SKM-1 treated with dmso at 0.1 percent for 144 hours (cell line): Measurements from ENCODE around the gene OR51F1.
"Not testable (repeated sequence)": the region's sequence is repeated elsewhere in the genome, so short reads cannot be mapped to it uniquely, and the experiment has no call there.

ENCODE experiments used
- DNase-seq: peaks from one replicate; lab custom pipeline; 2025; ENCODE audit not compliant: unreplicated experiment; lab: John Stamatoyannopoulos, UW

OR51F1 gene, protein sequence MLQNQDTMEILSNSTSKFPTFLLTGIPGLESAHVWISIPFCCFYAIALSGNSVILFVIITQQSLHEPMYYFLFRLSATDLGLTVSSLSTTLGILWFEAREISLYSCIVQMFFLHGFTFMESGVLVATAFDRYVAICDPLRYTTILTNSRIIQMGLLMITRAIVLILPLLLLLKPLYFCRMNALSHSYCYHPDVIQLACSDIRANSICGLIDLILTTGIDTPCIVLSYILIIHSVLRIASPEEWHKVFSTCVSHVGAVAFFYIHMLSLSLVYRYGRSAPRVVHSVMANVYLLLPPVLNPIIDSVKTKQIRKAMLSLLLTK

GRCh38 chr11:4769838-4770237 lies at the start of gene OR51F1:
Gene OR51F1, minus strand, starts transcription at chr11:4769938. Its CDS starts 0 bp downstream, at chr11:4769938.
- no peak for DNase-seq

DNA sequence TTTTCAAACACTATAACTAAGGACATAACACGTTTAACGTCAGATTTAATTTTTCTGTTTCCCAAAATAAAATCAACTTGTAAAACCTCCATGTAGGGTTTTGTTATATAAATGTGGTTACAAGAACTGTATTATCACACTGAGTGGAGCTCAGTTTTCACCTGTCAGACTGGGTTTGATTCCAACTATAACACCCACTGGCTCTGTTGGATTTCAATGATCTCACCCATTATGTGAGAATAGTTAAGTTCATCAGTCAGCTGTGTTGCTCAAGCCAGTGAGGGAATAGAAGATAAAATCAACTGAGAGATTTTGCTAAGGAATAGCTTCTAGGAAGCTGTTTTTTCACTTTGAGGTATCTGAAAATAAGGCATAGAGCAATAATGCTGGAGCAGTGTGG lies 39.5 kb upstream of the OR51F1 start:
- DNase-seq, result no peak

- DNase-seq, result no peak
These were observed 38.7 kb upstream of the OR51F1 start for GRCh38 chr11:4808476-4808875.

DNA sequence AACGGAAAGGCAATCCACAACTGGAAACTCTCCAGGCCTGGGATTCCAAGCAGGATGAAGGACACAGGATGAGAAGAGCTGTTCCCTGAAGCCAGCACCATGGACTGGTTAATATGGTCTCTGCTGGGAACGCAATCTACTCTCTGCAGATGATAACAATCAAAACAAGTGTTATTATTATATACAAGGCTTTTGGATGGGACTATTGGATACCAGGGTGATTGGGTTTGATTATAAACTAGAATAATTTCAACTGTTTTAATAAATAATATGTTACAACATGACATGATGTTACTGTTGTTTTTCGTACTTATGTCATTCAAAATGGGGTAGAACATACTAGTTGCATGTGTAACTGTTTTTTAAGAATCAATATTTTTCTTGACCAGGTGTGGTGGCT lies 34.5 kb upstream of the OR51F1 start, which contains the start of gene OR52R1:
TSS of gene OR52R1 (minus strand) at position 101 of the 400 bp plus-strand sequence. CDS start at position 101, 0 bp downstream.
- DNase-seq, result no peak

DNA sequence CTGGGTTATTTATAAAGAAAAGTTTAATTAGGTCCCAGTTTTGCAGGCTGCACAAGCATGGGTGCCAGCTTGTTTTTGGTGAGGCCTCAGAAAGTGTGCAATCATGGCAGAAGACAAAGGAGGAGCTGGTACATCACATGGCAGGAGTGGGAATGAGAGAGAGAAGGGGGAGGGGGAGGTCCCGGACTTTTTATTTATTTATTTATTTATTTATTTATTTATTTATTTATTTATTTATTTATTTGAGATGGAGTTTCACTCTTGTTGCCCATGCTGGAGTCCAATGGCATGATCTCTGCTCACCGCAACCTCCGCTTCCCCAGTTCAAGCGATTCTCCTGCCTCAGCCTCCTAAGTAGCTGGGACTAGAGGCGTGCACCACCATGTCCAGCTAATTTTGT lies 31.6 kb upstream of the OR51F1 start:
- DNase-seq, result not testable (repeated sequence)

DNA sequence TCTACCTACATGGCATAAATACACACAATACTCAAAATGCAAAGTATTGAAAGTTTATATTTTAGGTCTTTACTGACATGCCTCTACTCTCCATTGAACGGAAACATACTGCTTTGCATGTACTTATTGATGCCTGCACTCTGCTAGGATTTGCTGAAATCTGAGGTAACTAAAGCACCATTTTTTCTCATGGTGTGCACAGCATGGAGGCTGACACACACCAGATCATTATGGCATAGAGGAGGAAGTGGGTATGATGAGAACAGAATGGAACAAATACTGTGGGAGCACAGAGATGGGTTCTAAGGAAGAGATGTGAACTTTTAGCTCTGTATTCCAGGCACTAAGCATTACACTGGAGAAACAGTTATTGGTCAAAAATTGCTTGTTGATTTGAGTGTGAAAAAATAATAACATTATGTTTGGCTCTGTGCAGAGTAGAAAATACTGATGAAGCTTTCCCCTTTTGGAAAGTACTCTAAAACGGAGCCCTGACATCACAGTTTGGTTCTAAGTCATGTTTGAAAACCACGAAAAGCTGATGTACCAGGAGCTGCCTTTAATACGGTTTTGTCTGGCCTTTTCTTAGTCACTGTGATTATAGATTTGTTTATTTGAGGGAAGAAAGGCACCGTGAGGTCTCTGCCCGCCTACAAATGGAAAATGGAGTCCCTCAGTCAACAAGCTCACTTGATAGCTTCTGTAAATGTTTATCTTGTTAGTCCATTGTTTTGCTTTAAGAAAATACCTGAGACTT lies 28.9 kb upstream of the OR51F1 start:
- DNase-seq, result no peak

GRCh38 chr11:4797206-4797605 lies 27.5 kb upstream of the OR51F1 start:
- no peak for DNase-seq

GRCh38 chr11:4782454-4782853 lies 12.7 kb upstream of the OR51F1 start:
- DNase-seq, result no peak

- no peak for DNase-seq
These were observed 1.6 kb downstream of the OR51F1 start for GRCh38 chr11:4768094-4768493.

DNA sequence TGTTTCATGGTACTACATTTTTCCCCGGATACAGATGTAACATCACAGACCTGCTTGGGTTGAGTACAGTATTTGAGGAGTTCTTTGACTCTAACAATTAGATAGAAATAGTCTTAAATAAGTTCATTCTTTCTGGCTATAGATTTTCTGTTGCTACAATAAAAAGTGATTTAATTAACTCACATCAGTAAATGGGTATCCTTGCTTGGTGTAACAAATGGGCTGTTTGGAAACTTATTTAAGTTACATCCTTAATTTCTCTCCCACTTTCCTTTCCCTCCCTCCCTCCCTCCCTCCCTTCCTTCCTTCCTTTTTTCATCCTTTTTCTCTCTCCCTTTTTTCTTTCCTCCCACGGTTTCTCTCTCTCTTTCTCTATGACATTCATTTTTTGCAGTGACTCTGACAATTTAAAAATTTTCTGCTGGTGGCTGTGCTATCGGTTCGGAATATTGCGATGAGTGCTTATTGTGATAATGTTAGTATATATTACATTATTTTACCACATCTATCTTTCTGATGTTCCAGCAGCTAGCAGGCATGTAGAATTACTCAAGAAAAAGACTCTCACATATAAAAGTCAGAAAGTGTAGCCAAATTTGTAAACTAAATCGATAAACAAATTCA lies 3.2 kb downstream of the OR51F1 start:
- no peak for DNase-seq

DNA sequence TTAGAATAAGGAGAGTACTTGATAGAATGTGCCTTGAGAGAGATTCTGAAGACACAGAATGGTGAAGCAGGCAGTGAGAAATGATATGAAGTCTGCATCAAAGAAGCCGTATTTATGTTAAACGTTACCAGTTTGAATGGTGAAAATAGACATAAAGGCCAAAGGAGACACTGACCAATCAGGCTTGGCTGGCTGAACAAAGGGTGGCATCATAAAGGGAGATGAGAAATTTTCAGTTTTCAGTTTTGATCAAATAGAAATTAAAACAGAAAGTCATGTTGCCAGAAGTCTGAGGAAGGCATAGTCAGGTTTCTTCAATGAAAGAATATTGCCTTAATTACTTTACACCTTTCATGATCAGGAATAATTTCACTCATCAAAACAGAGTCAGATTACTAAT lies 6.6 kb downstream of the OR51F1 start:
- DNase-seq, result no peak

DNA sequence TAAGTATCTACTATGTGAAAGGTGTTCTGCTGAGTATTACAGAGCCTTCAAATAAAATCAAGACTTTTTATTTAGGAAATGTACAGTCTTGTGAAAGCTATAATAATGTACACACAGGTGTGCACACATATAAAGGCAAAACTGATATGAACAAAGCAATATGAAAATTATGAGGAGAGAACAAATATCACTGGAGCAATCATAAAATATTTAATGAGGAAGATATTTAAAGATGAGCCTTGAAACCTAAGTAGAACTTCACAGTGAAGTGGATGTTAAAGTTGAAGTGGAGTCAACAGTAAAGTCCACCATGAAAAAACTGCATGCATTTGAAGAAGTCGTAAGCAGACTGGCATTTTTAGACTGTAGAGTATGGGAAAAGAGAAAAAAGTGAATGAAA lies 18.5 kb downstream of the OR51F1 start:
- DNase-seq, result no peak

- DNase-seq, result no peak
These were observed 21.3 kb downstream of the OR51F1 start for GRCh38 chr11:4748438-4748837.

DNA sequence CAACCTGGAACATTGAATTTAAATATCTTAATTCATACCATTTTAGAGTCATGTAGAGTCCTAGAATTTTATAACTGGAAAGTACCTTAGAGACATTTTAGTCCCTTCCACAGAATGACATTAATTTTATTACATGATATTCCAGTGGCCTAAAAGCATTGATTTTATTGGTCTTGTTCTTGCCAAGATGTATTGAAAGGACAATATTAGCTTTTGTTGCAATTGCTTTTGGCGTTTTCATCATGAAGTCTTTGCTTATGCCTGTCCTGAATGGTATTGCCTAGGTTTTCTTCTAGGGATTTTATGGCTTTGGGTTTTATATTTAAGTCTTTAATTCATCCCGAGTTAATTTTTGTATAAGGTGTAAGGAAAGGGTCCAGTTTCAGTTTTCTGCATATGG lies 29.0 kb downstream of the OR51F1 start:
- no peak for DNase-seq

DNA sequence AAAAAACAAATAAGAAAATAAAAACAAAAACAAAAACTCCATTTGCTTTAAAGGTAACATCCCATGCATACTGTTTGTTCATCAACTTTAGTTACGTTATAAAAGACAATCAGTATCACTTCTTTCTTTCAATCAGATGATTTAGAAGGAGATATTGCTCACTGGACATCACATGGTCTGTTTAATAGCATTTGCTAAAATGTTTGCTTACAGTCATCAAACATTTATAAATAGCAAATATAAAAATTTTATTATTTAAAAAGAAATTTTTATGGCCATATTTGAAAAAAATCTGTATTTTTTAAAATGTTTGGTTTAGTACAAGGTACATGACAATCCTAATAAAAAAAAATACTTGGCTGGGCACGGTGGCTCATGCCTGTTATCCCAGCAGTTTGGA lies 42.6 kb downstream of the OR51F1 start:
- DNase-seq, result no peak

DNA sequence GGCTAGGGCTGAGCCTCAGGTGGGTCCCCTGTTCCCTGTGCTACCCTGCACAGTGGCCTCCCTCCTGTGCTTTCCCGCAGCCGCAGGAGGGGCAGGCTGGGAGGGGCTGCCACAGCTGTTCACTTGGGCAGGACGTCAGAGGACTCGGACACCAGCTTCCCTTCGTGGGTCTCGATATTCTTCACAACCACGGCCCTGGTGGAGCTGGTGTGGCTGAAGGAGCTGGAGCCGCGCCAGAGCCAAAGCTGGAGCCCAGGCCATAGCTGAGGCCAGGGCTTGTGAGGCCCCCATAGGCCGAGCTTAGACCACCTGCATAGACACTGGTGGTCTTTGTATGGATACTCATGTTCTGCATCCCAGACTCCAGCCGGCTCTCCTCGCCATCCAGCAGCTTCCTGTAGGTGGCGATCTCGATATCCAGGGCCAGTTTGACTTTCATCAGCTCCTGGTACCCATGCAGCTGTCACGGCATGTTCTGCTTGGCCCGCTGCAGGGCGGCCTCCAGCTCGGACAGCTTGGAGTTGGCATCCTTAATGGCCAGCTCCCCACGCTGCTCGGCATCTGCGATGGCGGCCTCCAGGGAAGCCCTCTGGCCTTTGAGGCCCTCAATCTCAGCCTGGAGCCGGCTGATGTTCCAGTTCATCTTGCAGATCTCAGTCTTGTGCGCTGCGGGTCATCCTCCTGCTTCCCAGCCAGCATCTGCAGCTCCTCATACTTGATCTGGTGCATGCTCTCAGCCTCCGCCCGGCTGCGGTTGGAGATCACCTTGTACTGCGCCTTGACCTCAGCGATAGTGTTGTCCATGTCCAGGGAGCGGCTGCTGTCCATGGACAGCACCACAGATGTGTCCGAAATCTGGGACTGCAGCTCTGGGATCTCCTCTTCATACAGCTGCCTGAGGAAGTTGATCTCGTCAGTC lies 46.9 kb downstream of the OR51F1 start:
- DNase-seq, result not testable (repeated sequence)
